Dedifferentiated amniotic fluid mesenchymal stem cell (primary cell): ENCODE results near the gene PIK3CD.

ENCODE experiments used
- DNase-seq: peaks from one replicate; pipeline ENCODE4 v3.0.0-alpha.2; 2016; ENCODE audit errors: extremely low spot score

PIK3CD gene

GRCh38 chr1:9774712-9775679 is 123.5 kb downstream of the PIK3CD start:
- DNase-seq: no peak

GRCh38 chr1:9776685-9777084 is 125.2 kb downstream of the PIK3CD start:
- no peak for DNase-seq
